Breast epithelium (tissue), 3 donors: Measurements from ENCODE around the gene TIAM2.

Source experiments
- POLR2AphosphoS5 ChIP-seq, 3 donors: sonication (generic); formaldehyde crosslinking; IDR thresholded peaks; one replicate each; pipeline ENCODE4 v1.6.1; 2017; ENCODE audit warnings: antibody characterized with exemption in 3 of 3
- TF ChIP-seq, protein P1 (sequence below), 3 donors: fragments of 450-650 bp; IDR thresholded peaks; one replicate each; pipeline ENCODE4 v1.5.1; 2016 to 2017; ENCODE audit warnings: antibody characterized with exemption in 3 of 3, mild to moderate bottlenecking in 3 of 3, moderate library complexity in 3 of 3

DNA sequence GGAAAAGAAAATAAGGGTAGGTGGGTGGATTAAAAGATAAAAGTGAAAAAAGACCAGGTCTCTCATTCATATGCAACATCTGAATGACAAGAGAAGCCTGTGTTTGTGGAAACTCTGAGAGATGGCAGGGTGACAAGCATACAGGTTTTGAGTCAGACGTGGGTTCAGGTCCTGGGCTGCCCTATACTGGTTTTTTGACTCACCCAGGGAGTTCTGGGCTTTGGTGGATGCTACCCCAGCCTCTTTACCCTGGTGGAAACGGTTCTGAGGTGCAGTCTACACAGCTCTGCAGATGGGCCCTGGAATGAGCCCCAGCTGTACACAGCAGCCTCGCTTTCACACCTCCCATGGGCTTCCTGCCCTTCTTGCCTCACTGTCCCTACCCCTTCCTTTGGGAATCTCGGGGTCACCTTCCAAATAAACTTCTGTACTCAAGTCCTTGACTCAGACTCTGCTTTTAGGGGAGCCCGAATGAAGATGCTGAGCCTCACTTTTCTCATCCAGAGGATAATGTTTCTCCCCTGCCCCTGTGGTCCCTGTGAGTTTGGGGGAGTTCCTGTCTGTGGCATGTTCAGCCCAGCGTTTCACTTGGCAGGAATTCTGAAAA is 191.0 kb downstream of the TIAM2 start:
- TF ChIP-seq, protein P1, sequence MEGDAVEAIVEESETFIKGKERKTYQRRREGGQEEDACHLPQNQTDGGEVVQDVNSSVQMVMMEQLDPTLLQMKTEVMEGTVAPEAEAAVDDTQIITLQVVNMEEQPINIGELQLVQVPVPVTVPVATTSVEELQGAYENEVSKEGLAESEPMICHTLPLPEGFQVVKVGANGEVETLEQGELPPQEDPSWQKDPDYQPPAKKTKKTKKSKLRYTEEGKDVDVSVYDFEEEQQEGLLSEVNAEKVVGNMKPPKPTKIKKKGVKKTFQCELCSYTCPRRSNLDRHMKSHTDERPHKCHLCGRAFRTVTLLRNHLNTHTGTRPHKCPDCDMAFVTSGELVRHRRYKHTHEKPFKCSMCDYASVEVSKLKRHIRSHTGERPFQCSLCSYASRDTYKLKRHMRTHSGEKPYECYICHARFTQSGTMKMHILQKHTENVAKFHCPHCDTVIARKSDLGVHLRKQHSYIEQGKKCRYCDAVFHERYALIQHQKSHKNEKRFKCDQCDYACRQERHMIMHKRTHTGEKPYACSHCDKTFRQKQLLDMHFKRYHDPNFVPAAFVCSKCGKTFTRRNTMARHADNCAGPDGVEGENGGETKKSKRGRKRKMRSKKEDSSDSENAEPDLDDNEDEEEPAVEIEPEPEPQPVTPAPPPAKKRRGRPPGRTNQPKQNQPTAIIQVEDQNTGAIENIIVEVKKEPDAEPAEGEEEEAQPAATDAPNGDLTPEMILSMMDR (IDR thresholded peaks at IDR 0.05), result no peak
- TF ChIP-seq POLR2AphosphoS5 (IDR thresholded peaks at IDR 0.05), result no peak
